Astrocyte of the spinal cord (primary cell): ENCODE results near the gene PABPC3.

Experiments
- DNase-seq: peaks from one replicate; pipeline ENCODE4 v3.0.0; 2011; ENCODE audit warnings: low read depth, low spot score
- H3K4me3 ChIP-seq: 2 replicates; pipeline ENCODE4 v1.5.1; 2011; ENCODE audit warnings: low read depth, mild to moderate bottlenecking, low read length, moderate library complexity
- CTCF ChIP-seq: IDR thresholded peaks from 2 replicates; pipeline ENCODE4 v1.5.1; 2012; ENCODE audit warnings: low read depth, mild to moderate bottlenecking, low read length, inconsistent platforms
- in situ Hi-C: cut with HindIII; loops from 2 replicates; pipeline ENCODE4 v1.10.0; 2017; ENCODE audit warnings: low sequenced_read_pairs

Gene PABPC3

GRCh38 chr13:25148402-25148771 is 52.5 kb downstream of the PABPC3 start:
- in situ Hi-C loops = no loop called here
- DNase-seq = no peak
- no peak for TF ChIP-seq CTCF
- H3K4me3 ChIP-seq = no peak overlapping the region
